ENCODE measurements around the gene KCNJ4.
"Not testable (repeated sequence)": the region's sequence is repeated elsewhere in the genome, so short reads cannot be mapped to it uniquely, and the experiment has no call there.

GRCh38 chr22:38400256-38400655 is 54.7 kb downstream of the KCNJ4 start:
- not testable (repeated sequence) for TF ChIP-seq CTCF, POLR2A (IDR thresholded peaks at IDR 0.05)

Measured in Peyer's patch (tissue), 4 donors.